ENCODE data around the gene CDRT4.

Gene CDRT4

DNA sequence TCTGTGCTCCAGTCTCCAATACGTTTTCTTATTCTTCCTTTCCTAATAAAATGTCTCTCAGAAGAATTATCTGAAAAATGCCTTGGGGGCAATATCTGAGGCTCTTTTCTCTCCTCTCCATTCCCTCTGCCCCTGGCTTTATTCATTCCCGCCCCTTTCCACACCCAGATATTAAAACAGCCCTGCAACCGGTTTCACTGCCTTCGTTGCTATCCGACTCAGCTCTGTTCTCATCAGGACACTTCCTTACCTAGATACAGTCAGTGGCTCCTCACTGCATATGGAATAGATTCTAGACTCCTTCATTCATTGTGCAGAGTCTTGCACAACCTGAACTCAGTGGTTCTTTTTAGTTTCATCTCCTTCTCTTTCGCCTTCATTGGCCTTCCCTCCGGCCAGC lies 74.0 kb downstream of the CDRT4 start:
- no peak for DNase-seq (ENCODE audit: low read depth)

DNA sequence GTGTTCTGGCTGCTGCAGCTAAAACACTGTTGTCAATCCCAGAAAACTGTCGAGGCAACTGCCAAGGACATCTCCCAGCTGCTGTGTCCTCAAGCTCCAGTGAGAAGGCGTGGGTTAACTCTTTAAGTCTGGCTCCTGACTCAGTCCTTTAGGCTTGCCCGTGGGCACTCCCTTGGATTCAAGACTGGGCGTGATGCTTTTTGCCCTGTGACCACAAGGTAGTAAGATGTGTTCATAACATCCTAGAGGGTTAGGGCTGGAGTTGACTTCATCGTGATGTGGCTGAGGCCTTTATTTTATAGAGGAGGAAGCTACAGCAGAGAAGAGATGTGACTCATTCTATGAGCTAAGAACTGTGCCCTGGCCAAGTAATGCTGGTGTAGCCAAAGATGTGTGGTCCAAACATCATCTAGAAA lies 75.1 kb downstream of the CDRT4 start:
- DNase-seq (ENCODE audit: low read depth): peak; percentile 45

DNA sequence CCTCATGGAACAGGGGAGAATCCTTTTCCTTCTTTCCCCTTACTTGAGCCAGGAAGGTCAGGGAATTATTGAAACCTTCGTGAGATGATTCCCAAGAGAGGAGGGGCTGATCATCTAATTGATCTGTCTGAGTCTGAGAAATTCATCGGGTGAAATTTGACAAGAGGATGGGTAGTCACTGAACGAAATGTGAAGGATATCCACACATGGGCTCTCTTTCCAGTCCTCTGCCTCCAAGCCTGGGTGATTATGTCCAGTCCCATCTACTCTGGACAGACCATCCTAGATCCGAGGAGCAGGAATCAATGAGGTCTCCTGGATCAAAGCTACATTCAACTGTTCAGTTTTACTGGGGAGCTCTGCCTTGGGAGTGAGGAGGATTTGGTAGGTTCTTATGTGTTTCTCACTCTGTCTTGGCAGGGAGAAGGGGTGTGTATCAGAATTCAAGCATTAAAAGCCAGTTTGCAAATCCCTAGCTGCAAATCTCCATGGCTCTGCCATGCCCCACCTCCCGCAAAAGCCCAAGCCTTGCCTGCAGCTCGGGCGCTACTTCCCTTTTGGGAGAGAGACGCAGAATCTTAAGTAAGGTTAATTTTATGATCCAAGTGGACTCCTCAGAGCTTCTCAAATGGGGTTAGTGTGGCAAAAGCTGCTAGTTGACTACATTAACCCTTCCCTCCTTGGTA lies 78.9 kb downstream of the CDRT4 start:
- no peak for DNase-seq (ENCODE audit: low read depth)

GRCh38 chr17:15386083-15386482 lies 81.3 kb downstream of the CDRT4 start:
- DNase-seq (ENCODE audit: low read depth): no peak

All from fibroblast of the conjunctiva (primary cell).